HUES64 (cell line): ENCODE results near the gene DLG2.

ENCODE experiments used
- H3K27ac ChIP-seq: 2 replicates; pipeline ENCODE4 v1.7.0; 2013; ENCODE audit warnings: low read depth, low read length, inconsistent platforms
- H3K27me3 ChIP-seq: 2 replicates; pipeline ENCODE4 v1.6.1; 2013; ENCODE audit warnings: mild to moderate bottlenecking, low read length; ENCODE audit not compliant: insufficient read depth
- H3K36me3 ChIP-seq: 2 replicates; pipeline ENCODE4 v1.6.1; 2013; ENCODE audit warnings: mild to moderate bottlenecking, low read length; ENCODE audit not compliant: insufficient read depth
- H3K4me1 ChIP-seq: 2 replicates; pipeline ENCODE4 v1.6.1; 2013; ENCODE audit warnings: mild to moderate bottlenecking, low read length, moderate library complexity; ENCODE audit not compliant: insufficient read depth
- H3K4me3 ChIP-seq: 2 replicates; pipeline ENCODE4 v1.5.1; 2013; ENCODE audit warnings: mild to moderate bottlenecking, low read length, moderate library complexity
- H3K9ac ChIP-seq: 2 replicates; pipeline ENCODE4 v1.6.1; 2013; ENCODE audit warnings: mild to moderate bottlenecking, low read depth, low read length
- H3K9me3 ChIP-seq: 2 replicates; pipeline ENCODE4 v1.6.1; 2013; ENCODE audit warnings: low read depth, low read length; ENCODE audit not compliant: insufficient read depth
- WGBS: fragments of 150-250, 120-280 bp; methylation state at CpG from one replicate; pipeline ENCODE4 v1.1.7; 2013; ENCODE audit warnings: missing lambda C conversion rate; 5-methylcytosine and 5-hydroxymethylcytosine counted together

Gene DLG2

GRCh38 chr11:84035645-84036044 lies 1591.5 kb downstream of the DLG2 start:
- Histone ChIP-seq H3K27me3 (no peaks in the 10 kb centered on the region), H3K9ac (no peak overlapping the region), H3K27ac (no peak overlapping the region), H3K9me3 (no peaks in the 10 kb centered on the region), H3K36me3 (no peaks in the 10 kb centered on the region), H3K4me3 (no peak overlapping the region), H3K4me1 (no peaks in the 10 kb centered on the region)
- 82% methylated on average over 2 of the region's 2 CpGs for WGBS

- no peaks in the 10 kb centered on the region for H3K4me1 ChIP-seq
- no peak overlapping the region for H3K9ac ChIP-seq
- H3K27ac ChIP-seq: no peak overlapping the region
- no peaks in the 10 kb centered on the region for H3K9me3 ChIP-seq
- H3K36me3 ChIP-seq: no peaks in the 10 kb centered on the region
- no peaks in the 10 kb centered on the region for H3K27me3 ChIP-seq
- H3K4me3 ChIP-seq: no peak overlapping the region
Observed at GRCh38 chr11:84034484-84034883, 1592.7 kb downstream of the DLG2 start.

- no CpG with 5 or more reads among the region's 1 CpG for WGBS
- no peaks in the 10 kb centered on the region for H3K9me3 ChIP-seq
- no peak overlapping the region for H3K27ac ChIP-seq
- H3K36me3 ChIP-seq: no peaks in the 10 kb centered on the region
- no peak overlapping the region for H3K4me3 ChIP-seq
- H3K9ac ChIP-seq: no peak overlapping the region
- H3K4me1 ChIP-seq: peaks cover 21% of the 10 kb centered on the region
- no peaks in the 10 kb centered on the region for H3K27me3 ChIP-seq
Observed at GRCh38 chr11:84024266-84024665, 1602.9 kb downstream of the DLG2 start.

GRCh38 chr11:84022695-84023094 lies 1604.4 kb downstream of the DLG2 start:
- H3K4me1 ChIP-seq: peaks cover 21% of the 10 kb centered on the region
- no peaks in the 10 kb centered on the region for H3K36me3 ChIP-seq
- no peaks in the 10 kb centered on the region for H3K27me3 ChIP-seq
- H3K4me3 ChIP-seq: no peak overlapping the region
- no peak overlapping the region; the same call in 1 of the 2 replicates for H3K9ac ChIP-seq
- peak overlapping the region; percentile 55 for H3K27ac ChIP-seq
- H3K9me3 ChIP-seq: no peaks in the 10 kb centered on the region

GRCh38 chr11:84022201-84022600 lies 1604.9 kb downstream of the DLG2 start:
- WGBS: 66% methylated on average over 1 of the region's 1 CpG
- Histone ChIP-seq H3K27me3 (no peaks in the 10 kb centered on the region), H3K36me3 (no peaks in the 10 kb centered on the region)

GRCh38 chr11:84021291-84021690 lies 1605.9 kb downstream of the DLG2 start:
- whole genome bisulfite sequencing: 92% methylated on average over 2 of the region's 2 CpGs
- Histone ChIP-seq H3K9ac (no peak overlapping the region), H3K4me3 (no peak overlapping the region), H3K36me3 (no peaks in the 10 kb centered on the region), H3K9me3 (no peaks in the 10 kb centered on the region), H3K4me1 (peaks cover 21% of the 10 kb centered on the region), H3K27ac (0 out of 2 replicates have a peak overlapping the region, but pooled peaks have one; percentile 0), H3K27me3 (no peaks in the 10 kb centered on the region)

More at GRCh38 chr11:84022201-84022600, 1604.9 kb downstream of the DLG2 start:
- H3K9me3 ChIP-seq: no peaks in the 10 kb centered on the region
- H3K4me3 ChIP-seq: no peak overlapping the region
- peaks cover 21% of the 10 kb centered on the region for H3K4me1 ChIP-seq
- H3K27ac ChIP-seq: peak overlapping the region; percentile 55
- no peak overlapping the region; the same call in 1 of the 2 replicates for H3K9ac ChIP-seq

- Histone ChIP-seq H3K4me1 (peaks cover 21% of the 10 kb centered on the region), H3K36me3 (no peaks in the 10 kb centered on the region), H3K4me3 (no peak overlapping the region), H3K27ac (no peak overlapping the region), H3K27me3 (no peaks in the 10 kb centered on the region), H3K9ac (no peak overlapping the region), H3K9me3 (no peaks in the 10 kb centered on the region)
- WGBS: 82% methylated on average over 5 of the region's 5 CpGs
Observed at GRCh38 chr11:84019571-84020194, 1607.5 kb downstream of the DLG2 start.

- H3K4me3 ChIP-seq: no peak overlapping the region
- H3K27me3 ChIP-seq: no peaks in the 10 kb centered on the region
- no peaks in the 10 kb centered on the region for H3K4me1 ChIP-seq
- WGBS: 95% methylated on average over 3 of the region's 3 CpGs
- no peaks in the 10 kb centered on the region for H3K36me3 ChIP-seq
- no peaks in the 10 kb centered on the region for H3K9me3 ChIP-seq
- H3K9ac ChIP-seq: no peak overlapping the region
- H3K27ac ChIP-seq: no peak overlapping the region
Observed at GRCh38 chr11:84014539-84014938, 1612.6 kb downstream of the DLG2 start.

GRCh38 chr11:84012171-84012826 lies 1614.8 kb downstream of the DLG2 start:
- H3K36me3 ChIP-seq: no peaks in the 10 kb centered on the region
- H3K27me3 ChIP-seq: no peaks in the 10 kb centered on the region
- no peaks in the 10 kb centered on the region for H3K9me3 ChIP-seq
- H3K4me3 ChIP-seq: no peak overlapping the region
- no peak overlapping the region for H3K27ac ChIP-seq
- H3K9ac ChIP-seq: no peak overlapping the region
- H3K4me1 ChIP-seq: no peaks in the 10 kb centered on the region
- WGBS: 88% methylated on average over 4 of the region's 4 CpGs

GRCh38 chr11:84003181-84003580 lies 1624.0 kb downstream of the DLG2 start:
- H3K36me3 ChIP-seq: no peaks in the 10 kb centered on the region
- no peak overlapping the region for H3K4me3 ChIP-seq
- no peaks in the 10 kb centered on the region for H3K27me3 ChIP-seq
- H3K4me1 ChIP-seq: no peaks in the 10 kb centered on the region
- no peak overlapping the region for H3K27ac ChIP-seq
- peaks cover 40% of the 10 kb centered on the region for H3K9me3 ChIP-seq
- H3K9ac ChIP-seq: no peak overlapping the region

GRCh38 chr11:83998921-83999320 lies 1628.2 kb downstream of the DLG2 start:
- Histone ChIP-seq H3K27me3 (no peaks in the 10 kb centered on the region), H3K9ac (no peak overlapping the region), H3K9me3 (peaks cover 40% of the 10 kb centered on the region), H3K36me3 (no peaks in the 10 kb centered on the region), H3K4me3 (no peak overlapping the region), H3K27ac (no peak overlapping the region), H3K4me1 (no peaks in the 10 kb centered on the region)
- 92% methylated on average over 1 of the region's 1 CpG for WGBS
